Activated CD4-positive, alpha-beta memory T cell treated with anti-CD3 and anti-CD28 coated beads for 36 hours (primary cell): ENCODE data around the gene SLMAP. TPM values are rescaled to one million over a fixed set of nuclear protein-coding genes. Genes with fewer than 3 reads are reported as not detected.

Source experiments
- CTCF ChIA-PET: fragments of 350-600 bp; sonication (Branson Sonifier 250); formaldehyde crosslinking; loops from one replicate; lab custom pipeline; 2021; ENCODE audit warnings: antibody characterized with exemption, inconsistent platforms; lab: Charles Lee
- POLR2A ChIA-PET: fragments of 350-600 bp; sonication (Branson Sonifier 250); formaldehyde crosslinking; loops from one replicate; lab custom pipeline; 2021; ENCODE audit warnings: antibody characterized with exemption; lab: Charles Lee
- DNase-seq: peaks from one replicate; pipeline ENCODE4 v3.0.0-alpha.2; 2020
- H3K27ac Mint-ChIP-seq: one replicate; pipeline ENCODE4 v1.8.0; 2021; ENCODE audit warnings: mixed read lengths
- H3K27me3 Mint-ChIP-seq: one replicate; pipeline ENCODE4 v1.8.0; 2021; ENCODE audit warnings: mixed read lengths
- H3K36me3 Mint-ChIP-seq: one replicate; pipeline ENCODE4 v1.8.0; 2021; ENCODE audit warnings: mixed read lengths
- H3K4me1 Mint-ChIP-seq: one replicate; pipeline ENCODE4 v1.8.0; 2021; ENCODE audit warnings: low read depth, mixed read lengths
- H3K4me3 Mint-ChIP-seq: one replicate; pipeline ENCODE4 v1.8.0; 2021; ENCODE audit warnings: mild to moderate bottlenecking, mixed read lengths
- H3K9me3 Mint-ChIP-seq: one replicate; pipeline ENCODE4 v1.8.0; 2021; ENCODE audit warnings: mixed read lengths
- intact Hi-C: fragments of 100-400 bp; cut with micrococcal nuclease; formaldehyde crosslinking; loops from one replicate; pipeline ENCODE4 v1.15.1; 2023
- total RNA-seq, 2 experiments: library from RNA; stranded (reverse); gene quantifications; one replicate each; pipeline ENCODE4 v1.2.3, GENCODE V29; 2021

The SLMAP gene
- total RNA-seq, 2 experiments from 2014 or later: 42.5 to 43.9 TPM

GRCh38 chr3:57961828-57962447, 205.8 kb downstream of the SLMAP start:
- no peaks in the 10 kb centered on the region for H3K36me3 Mint-ChIP-seq
- no peak overlapping the region for H3K4me3 Mint-ChIP-seq
- H3K9me3 Mint-ChIP-seq: peaks cover 4% of the 10 kb centered on the region
- peaks cover 3% of the 10 kb centered on the region for H3K4me1 Mint-ChIP-seq
- ChIA-PET CTCF (interaction anchor here (0.8 to 1.6 kb wide), 5 partner anchors 9 to 255 kb away, joined by 3 to 11 read pairs (median 5); partner anchors contain the start of gene FLNB), POLR2A (no interaction called here)
- no peak overlapping the region for H3K27ac Mint-ChIP-seq
- no peaks in the 10 kb centered on the region for H3K27me3 Mint-ChIP-seq
- no peak for DNase-seq
- intact Hi-C loops: no loop called here

GRCh38 chr3:57962448-57962834, 206.3 kb downstream of the SLMAP start:
- ChIA-PET POLR2A (no interaction called here), CTCF (interaction anchor here (0.6 to 1.6 kb wide), 7 partner anchors 9 to 254 kb away, joined by 3 to 11 read pairs (median 3); partner anchors contain the start of gene FLNB)
- Mint-ChIP-seq H3K36me3 (no peaks in the 10 kb centered on the region), H3K9me3 (peaks cover 9% of the 10 kb centered on the region), H3K4me1 (peaks cover 6% of the 10 kb centered on the region), H3K4me3 (no peak overlapping the region), H3K27ac (no peak overlapping the region), H3K27me3 (no peaks in the 10 kb centered on the region)
- intact Hi-C loops: no loop called here
- no peak for DNase-seq

- intact Hi-C loops: no loop called here
- Mint-ChIP-seq H3K27ac (no peak overlapping the region), H3K4me1 (peaks cover 16% of the 10 kb centered on the region), H3K4me3 (no peak overlapping the region), H3K27me3 (no peaks in the 10 kb centered on the region), H3K9me3 (peaks cover 6% of the 10 kb centered on the region), H3K36me3 (no peaks in the 10 kb centered on the region)
- no peak for DNase-seq
- POLR2A ChIA-PET: interaction anchor here (0.6 kb wide), 1 partner anchor 343 kb away, joined by 3 read pairs; no protein-coding TSS in a partner anchor
- CTCF ChIA-PET: no interaction called here
Observed at GRCh38 chr3:57963811-57964346, 207.8 kb downstream of the SLMAP start.

GRCh38 chr3:57966829-57967228, 210.7 kb downstream of the SLMAP start:
- Mint-ChIP-seq H3K36me3 (no peaks in the 10 kb centered on the region), H3K4me3 (no peak overlapping the region), H3K4me1 (peaks cover 16% of the 10 kb centered on the region), H3K27me3 (no peaks in the 10 kb centered on the region), H3K9me3 (peaks cover 6% of the 10 kb centered on the region), H3K27ac (no peak overlapping the region)
- no peak for DNase-seq
- intact Hi-C loops: no loop called here
- POLR2A ChIA-PET: no interaction called here
- CTCF ChIA-PET: no interaction called here

- ChIA-PET CTCF (no interaction called here), POLR2A (no interaction called here)
- Mint-ChIP-seq H3K4me3 (no peak overlapping the region), H3K27ac (no peak overlapping the region), H3K36me3 (no peaks in the 10 kb centered on the region), H3K27me3 (no peaks in the 10 kb centered on the region), H3K9me3 (peaks cover 6% of the 10 kb centered on the region), H3K4me1 (peaks cover 16% of the 10 kb centered on the region)
- no peak for DNase-seq
- intact Hi-C loops: no loop called here
Observed at GRCh38 chr3:57967590-57967989, 211.5 kb downstream of the SLMAP start.

- H3K4me3 Mint-ChIP-seq: no peak overlapping the region
- POLR2A ChIA-PET: interaction anchor here (0.6 kb wide), 1 partner anchor 773 kb away, joined by 3 read pairs; no protein-coding TSS in a partner anchor
- intact Hi-C loops: no loop called here
Observed at GRCh38 chr3:57968501-57968900, 212.4 kb downstream of the SLMAP start.

GRCh38 chr3:57971975-57972374, 215.9 kb downstream of the SLMAP start:
- Mint-ChIP-seq H3K27ac (no peak overlapping the region), H3K36me3 (no peaks in the 10 kb centered on the region)

More at GRCh38 chr3:57968501-57968900, 212.4 kb downstream of the SLMAP start:
- Mint-ChIP-seq H3K36me3 (no peaks in the 10 kb centered on the region), H3K4me1 (peaks cover 16% of the 10 kb centered on the region), H3K9me3 (peaks cover 6% of the 10 kb centered on the region), H3K27me3 (no peaks in the 10 kb centered on the region), H3K27ac (no peak overlapping the region)
- CTCF ChIA-PET: interaction anchor here (0.8 kb wide), 1 partner anchor 39 kb away, joined by 4 read pairs; the partner anchor contains the start of gene FLNB
- no peak for DNase-seq

GRCh38 chr3:57972531-57973111, 216.5 kb downstream of the SLMAP start:
- Mint-ChIP-seq H3K4me1 (peaks cover 7% of the 10 kb centered on the region), H3K36me3 (no peaks in the 10 kb centered on the region), H3K27me3 (no peaks in the 10 kb centered on the region), H3K9me3 (no peaks in the 10 kb centered on the region), H3K4me3 (no peak overlapping the region), H3K27ac (no peak overlapping the region)
- intact Hi-C loops: no loop called here
- ChIA-PET CTCF (no interaction called here), POLR2A (no interaction called here)
- no peak for DNase-seq

More at GRCh38 chr3:57971975-57972374, 215.9 kb downstream of the SLMAP start:
- Mint-ChIP-seq H3K4me3 (no peak overlapping the region), H3K9me3 (peaks cover 5% of the 10 kb centered on the region), H3K4me1 (peaks cover 14% of the 10 kb centered on the region), H3K27me3 (no peaks in the 10 kb centered on the region)
- DNase-seq: no peak
- POLR2A ChIA-PET: no interaction called here
- CTCF ChIA-PET: no interaction called here
- intact Hi-C loops: no loop called here

- Mint-ChIP-seq H3K4me3 (no peak overlapping the region), H3K9me3 (no peaks in the 10 kb centered on the region), H3K4me1 (no peaks in the 10 kb centered on the region), H3K36me3 (no peaks in the 10 kb centered on the region), H3K27ac (no peak overlapping the region), H3K27me3 (no peaks in the 10 kb centered on the region)
- no peak for DNase-seq
- ChIA-PET CTCF (no interaction called here), POLR2A (no interaction called here)
- intact Hi-C loops: no loop called here
Observed at GRCh38 chr3:57973715-57974477, 217.8 kb downstream of the SLMAP start.

GRCh38 chr3:57974796-57975388, 218.8 kb downstream of the SLMAP start:
- Mint-ChIP-seq H3K27ac (no peak overlapping the region), H3K4me1 (no peaks in the 10 kb centered on the region)
- CTCF ChIA-PET: interaction anchor here (1.3 kb wide), 1 partner anchor 33 kb away, joined by 4 read pairs; no protein-coding TSS in a partner anchor

GRCh38 chr3:57977818-57978235, 221.7 kb downstream of the SLMAP start:
- CTCF ChIA-PET: interaction anchor here (0.6 kb wide), 1 partner anchor 15 kb away, joined by 3 read pairs; no protein-coding TSS in a partner anchor
- intact Hi-C loops: no loop called here
- POLR2A ChIA-PET: no interaction called here
- Mint-ChIP-seq H3K27me3 (no peaks in the 10 kb centered on the region), H3K4me3 (no peak overlapping the region), H3K36me3 (no peaks in the 10 kb centered on the region), H3K27ac (no peak overlapping the region), H3K4me1 (peaks cover 3% of the 10 kb centered on the region), H3K9me3 (no peaks in the 10 kb centered on the region)
- no peak for DNase-seq

More at GRCh38 chr3:57974796-57975388, 218.8 kb downstream of the SLMAP start:
- intact Hi-C loops: no loop called here
- H3K9me3 Mint-ChIP-seq: no peaks in the 10 kb centered on the region
- no peak overlapping the region for H3K4me3 Mint-ChIP-seq
- DNase-seq: no peak
- H3K27me3 Mint-ChIP-seq: no peaks in the 10 kb centered on the region
- POLR2A ChIA-PET: no interaction called here
- H3K36me3 Mint-ChIP-seq: no peaks in the 10 kb centered on the region
